NCI-H510A treated with DMSO at 0.1 percent for 48 hours (cell line): ENCODE results near the gene ATP5PB.

Source experiments
- DNase-seq: peaks from one replicate; lab custom pipeline; 2025; lab: John Stamatoyannopoulos, UW

ATP5PB gene

GRCh38 chr1:111507411-111508201 lies 58.3 kb downstream of the ATP5PB start:
- DNase-seq = peak; percentile 44

DNA sequence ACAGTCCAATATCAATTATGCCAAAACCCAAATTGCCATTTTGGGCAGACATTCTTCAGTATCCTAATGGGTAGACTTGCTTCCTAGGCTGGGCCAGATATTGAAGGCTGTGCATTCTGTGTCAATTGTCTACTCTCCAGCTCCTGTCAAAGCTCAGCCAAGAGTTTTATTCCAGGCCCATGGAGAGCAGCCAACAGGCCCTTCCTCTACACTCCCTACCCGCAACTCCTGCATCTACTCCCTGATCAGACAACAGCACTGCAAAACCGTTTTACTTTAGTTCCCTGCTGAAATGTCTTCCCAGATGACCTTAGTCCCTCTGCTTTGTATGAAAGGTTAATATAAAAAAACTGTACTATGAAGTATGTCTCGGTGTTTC lies 60.7 kb downstream of the ATP5PB start:
- DNase-seq = no peak

- no peak for DNase-seq
Measured at GRCh38 chr1:111511370-111511769, 62.1 kb downstream of the ATP5PB start.
